HFF-Myc (cell line): ENCODE measurements around the gene USP24.
A peak's percentile ranks its signal among the peaks of the same experiment; 100 is the strongest.

Experiments
- DNase-seq: peaks from one replicate; pipeline ENCODE4 v3.0.0-alpha.2; 2011; ENCODE audit warnings: low read depth; ENCODE audit errors: extremely low read depth
- H3K4me3 ChIP-seq: replicated peaks from 2 replicates; pipeline ENCODE4 v1.5.1; 2011; ENCODE audit warnings: low read depth, mild to moderate bottlenecking, control low read depth, low read length
- CTCF ChIP-seq: IDR thresholded peaks from 2 replicates; pipeline ENCODE4 v1.5.1; 2012; ENCODE audit warnings: mild to moderate bottlenecking, low read depth, low read length, control low read depth; ENCODE audit errors: missing control alignments

The USP24 gene

GRCh38 chr1:55243655-55244054 lies 28.5 kb upstream of the USP24 start:
- H3K4me3 ChIP-seq, result no peak overlapping the region
- no peak for TF ChIP-seq CTCF
- no peak for DNase-seq

- TF ChIP-seq CTCF, result no peak
- DNase-seq, result no peak
- no peak overlapping the region for H3K4me3 ChIP-seq
These were observed 24.4 kb upstream of the USP24 start for GRCh38 chr1:55239548-55239947.

GRCh38 chr1:55235722-55236121 lies 20.6 kb upstream of the USP24 start:
- peak; percentile 33 for DNase-seq
- TF ChIP-seq CTCF, result no peak

GRCh38 chr1:55234016-55234415 lies 18.9 kb upstream of the USP24 start:
- no peak overlapping the region for H3K4me3 ChIP-seq
- TF ChIP-seq CTCF, result no peak
- DNase-seq, result no peak

More at GRCh38 chr1:55235722-55236121, 20.6 kb upstream of the USP24 start:
- no peak overlapping the region for H3K4me3 ChIP-seq

GRCh38 chr1:55233145-55233777 lies 18.1 kb upstream of the USP24 start:
- DNase-seq, result no peak
- H3K4me3 ChIP-seq, result no peak overlapping the region
- no peak for TF ChIP-seq CTCF

GRCh38 chr1:55232448-55233144 lies 17.4 kb upstream of the USP24 start:
- no peak overlapping the region for H3K4me3 ChIP-seq
- DNase-seq, result no peak
- no peak for TF ChIP-seq CTCF
